ENCODE data around the gene PPP1R9A.

The PPP1R9A gene

GRCh38 chr7:95092324-95092723 lies 184.9 kb downstream of the PPP1R9A start:
- in situ Hi-C loops (cut with MboI; ENCODE audit: low sequenced_read_pairs), result no loop called here

- in situ Hi-C loops (cut with MboI; ENCODE audit: low sequenced_read_pairs), result no loop called here
These were observed 188.0 kb downstream of the PPP1R9A start for GRCh38 chr7:95095259-95095965.

- in situ Hi-C loops (cut with MboI; ENCODE audit: low sequenced_read_pairs), result no loop called here
These were observed 188.7 kb downstream of the PPP1R9A start for GRCh38 chr7:95095966-95096540.

- in situ Hi-C loops (cut with MboI; ENCODE audit: low sequenced_read_pairs), result no loop called here
These were observed 189.9 kb downstream of the PPP1R9A start for GRCh38 chr7:95097291-95097690.

GRCh38 chr7:95097851-95098250 lies 190.5 kb downstream of the PPP1R9A start:
- in situ Hi-C loops (cut with MboI; ENCODE audit: low sequenced_read_pairs), result no loop called here

- in situ Hi-C loops (cut with MboI; ENCODE audit: low sequenced_read_pairs), result no loop called here
These were observed 191.7 kb downstream of the PPP1R9A start for GRCh38 chr7:95099106-95099505.

- in situ Hi-C loops (cut with MboI; ENCODE audit: low sequenced_read_pairs), result no loop called here
These were observed 194.0 kb downstream of the PPP1R9A start for GRCh38 chr7:95101422-95101821.

- in situ Hi-C loops (cut with MboI; ENCODE audit: low sequenced_read_pairs), result no loop called here
These were observed 195.3 kb downstream of the PPP1R9A start for GRCh38 chr7:95102662-95103061.

- in situ Hi-C loops (cut with MboI; ENCODE audit: low sequenced_read_pairs), result no loop called here
These were observed 197.3 kb downstream of the PPP1R9A start for GRCh38 chr7:95104739-95105138.

- in situ Hi-C loops (cut with MboI; ENCODE audit: low sequenced_read_pairs), result no loop called here
These were observed 198.2 kb downstream of the PPP1R9A start for GRCh38 chr7:95105627-95106026.

- in situ Hi-C loops (cut with MboI; ENCODE audit: low sequenced_read_pairs), result no loop called here
These were observed 199.0 kb downstream of the PPP1R9A start for GRCh38 chr7:95106401-95106800.

GRCh38 chr7:95110707-95111106 lies 203.3 kb downstream of the PPP1R9A start:
- in situ Hi-C loops (cut with MboI; ENCODE audit: low sequenced_read_pairs), result no loop called here

- in situ Hi-C loops (cut with MboI; ENCODE audit: low sequenced_read_pairs), result no loop called here
These were observed 206.2 kb downstream of the PPP1R9A start for GRCh38 chr7:95113590-95113989.

- in situ Hi-C loops (cut with MboI; ENCODE audit: low sequenced_read_pairs), result no loop called here
These were observed 218.8 kb downstream of the PPP1R9A start for GRCh38 chr7:95126053-95126709.

- in situ Hi-C loops (cut with MboI; ENCODE audit: low sequenced_read_pairs), result no loop called here
These were observed 225.1 kb downstream of the PPP1R9A start for GRCh38 chr7:95132500-95132899.

- in situ Hi-C loops (cut with MboI; ENCODE audit: low sequenced_read_pairs), result no loop called here
These were observed 232.5 kb downstream of the PPP1R9A start for GRCh38 chr7:95139922-95140321.

- in situ Hi-C loops (cut with MboI; ENCODE audit: low sequenced_read_pairs), result no loop called here
These were observed 234.4 kb downstream of the PPP1R9A start for GRCh38 chr7:95141755-95142154.

- in situ Hi-C loops (cut with MboI; ENCODE audit: low sequenced_read_pairs), result no loop called here
These were observed 236.9 kb downstream of the PPP1R9A start for GRCh38 chr7:95144256-95144655.

- in situ Hi-C loops (cut with MboI; ENCODE audit: low sequenced_read_pairs), result no loop called here
These were observed 248.6 kb downstream of the PPP1R9A start for GRCh38 chr7:95155965-95156364.

- in situ Hi-C loops (cut with MboI; ENCODE audit: low sequenced_read_pairs), result no loop called here
These were observed 250.0 kb downstream of the PPP1R9A start for GRCh38 chr7:95157381-95157780.

- in situ Hi-C loops (cut with MboI; ENCODE audit: low sequenced_read_pairs), result no loop called here
These were observed 262.3 kb downstream of the PPP1R9A start for GRCh38 chr7:95169678-95170077.

GRCh38 chr7:95172420-95172819 lies 265.0 kb downstream of the PPP1R9A start:
- in situ Hi-C loops (cut with MboI; ENCODE audit: low sequenced_read_pairs), result no loop called here
